GM23248 (cell line): ENCODE results near the gene REPS1. TPM values are rescaled to one million over a fixed set of nuclear protein-coding genes. Genes with fewer than 3 reads are reported as not detected.

ENCODE experiments used
- DNase-seq: peaks from one replicate; pipeline ENCODE4 v3.0.0-alpha.2; 2015
- H2AFZ ChIP-seq: fragments of 200-600 bp; sonication (generic); 2 replicates; pipeline ENCODE4 v1.6.1; 2016; ENCODE audit warnings: antibody characterized with exemption
- H3F3A ChIP-seq: fragments of 200-600 bp; sonication (generic); 2 replicates; pipeline ENCODE4 v1.6.1; 2016; ENCODE audit warnings: mild to moderate bottlenecking, antibody characterized with exemption, mixed run types; ENCODE audit not compliant: insufficient read depth
- H3K27ac ChIP-seq: fragments of 200-600 bp; sonication (generic); 2 replicates; pipeline ENCODE4 v1.5.1; 2016; ENCODE audit warnings: mild to moderate bottlenecking
- H3K27me3 ChIP-seq: fragments of 200-600 bp; sonication (generic); replicated peaks from 2 replicates; pipeline ENCODE4 v1.6.1; 2016; ENCODE audit warnings: mild to moderate bottlenecking; ENCODE audit not compliant: insufficient read depth
- H3K36me3 ChIP-seq: fragments of 200-600 bp; sonication (generic); 2 replicates; pipeline ENCODE4 v1.6.1; 2016; ENCODE audit warnings: low read depth, mild to moderate bottlenecking
- H3K4me1 ChIP-seq: fragments of 200-600 bp; sonication (generic); 2 replicates; pipeline ENCODE4 v1.6.1; 2016; ENCODE audit warnings: mild to moderate bottlenecking; ENCODE audit not compliant: insufficient read depth
- H3K4me2 ChIP-seq: fragments of 200-600 bp; sonication (generic); one replicate; pipeline ENCODE4 v1.6.1; 2016; ENCODE audit warnings: mild to moderate bottlenecking; ENCODE audit not compliant: unreplicated experiment
- H3K4me3 ChIP-seq: fragments of 200-600 bp; sonication (generic); 2 replicates; pipeline ENCODE4 v1.5.1; 2016; ENCODE audit warnings: mild to moderate bottlenecking
- H3K79me2 ChIP-seq: fragments of 200-600 bp; sonication (generic); 2 replicates; pipeline ENCODE4 v1.6.1; 2016; ENCODE audit warnings: mild to moderate bottlenecking; ENCODE audit not compliant: insufficient read depth
- H3K9ac ChIP-seq: fragments of 200-600 bp; sonication (generic); 2 replicates; pipeline ENCODE4 v1.6.1; 2016; ENCODE audit warnings: mild to moderate bottlenecking
- H3K9me2 ChIP-seq: fragments of 200-600 bp; sonication (generic); 2 replicates; pipeline ENCODE4 v1.6.1; 2016; ENCODE audit warnings: mixed run types, mild to moderate bottlenecking, moderate library complexity; ENCODE audit not compliant: insufficient read depth
- H3K9me3 ChIP-seq: fragments of 200-600 bp; sonication (generic); one replicate; pipeline ENCODE4 v1.6.1; 2017; ENCODE audit warnings: low read depth
- H4K20me1 ChIP-seq: fragments of 200-600 bp; sonication (generic); 2 replicates; pipeline ENCODE4 v1.6.0; 2016; ENCODE audit not compliant: insufficient read depth
- EZH2 ChIP-seq: fragments of 200-600 bp; sonication (generic); IDR thresholded peaks from 2 replicates; pipeline ENCODE4 v1.6.1; 2018; ENCODE audit warnings: antibody characterized with exemption, mild to moderate bottlenecking; ENCODE audit not compliant: insufficient read depth, poor library complexity, severe bottlenecking
- EZH2phosphoT487 ChIP-seq: fragments of 200-600 bp; sonication (generic); IDR thresholded peaks from 2 replicates; pipeline ENCODE4 v1.6.1; 2018; ENCODE audit warnings: antibody characterized with exemption, moderate library complexity, mild to moderate bottlenecking, low read depth; ENCODE audit not compliant: insufficient read depth
- WGBS, 2 experiments: methylation state at CpG; one replicate each; pipeline ENCODE4 v1.1.6; 2015 to 2017; ENCODE audit warnings: low lambda C conversion rate in 2 of 2, low coverage in 1 of 2; ENCODE audit errors: missing lambda C conversion rate in 2 of 2; 5-methylcytosine and 5-hydroxymethylcytosine counted together
- in situ Hi-C: fragments of 300-500 bp; cut with MboI; formaldehyde crosslinking; loops from 2 replicates; pipeline ENCODE4 v1.15.0; 2020
- polyA plus RNA-seq: library from polyadenylated mRNA; unstranded; fragments of >200 nt; fragmentation: Nextera tagmentation; extraction: Ambion mirVana; gene quantifications from 2 replicates; pipeline ENCODE4 v1.2.1, GENCODE V29; 2016
- total RNA-seq: library from RNA; depleted of rRNA; stranded (reverse); fragments of >200 nt; shearing (Covaris generic); gene quantifications from 2 replicates; pipeline ENCODE4 v1.2.3, GENCODE V29; 2014

Gene REPS1
- total and polyA plus RNA-seq, 2 experiments from 2014 or later = 13.1 to 21.1 TPM

- no peak for DNase-seq
- 71 to 84% methylated on average over 3 of the region's 3 CpGs for WGBS, 2 experiments
- Histone ChIP-seq H2AFZ (no peak overlapping the region), H3K79me2 (no peaks in the 10 kb centered on the region), H3K4me3 (no peak overlapping the region), H3K4me1 (no peaks in the 10 kb centered on the region), H3K27ac (no peak overlapping the region), H3F3A (no peaks in the 10 kb centered on the region), H3K27me3 (no peaks in the 10 kb centered on the region), H3K36me3 (no peaks in the 10 kb centered on the region), H3K9me2 (no peaks in the 10 kb centered on the region), H3K4me2 (no peak overlapping the region), H3K9ac (no peak overlapping the region), H3K9me3 (no peaks in the 10 kb centered on the region), H4K20me1 (no peaks in the 10 kb centered on the region)
- in situ Hi-C loops = no loop called here
- TF ChIP-seq EZH2 (no peak), EZH2phosphoT487 (no peak)
Observed at GRCh38 chr6:139014945-139015344, 26.9 kb upstream of the REPS1 start.

DNA sequence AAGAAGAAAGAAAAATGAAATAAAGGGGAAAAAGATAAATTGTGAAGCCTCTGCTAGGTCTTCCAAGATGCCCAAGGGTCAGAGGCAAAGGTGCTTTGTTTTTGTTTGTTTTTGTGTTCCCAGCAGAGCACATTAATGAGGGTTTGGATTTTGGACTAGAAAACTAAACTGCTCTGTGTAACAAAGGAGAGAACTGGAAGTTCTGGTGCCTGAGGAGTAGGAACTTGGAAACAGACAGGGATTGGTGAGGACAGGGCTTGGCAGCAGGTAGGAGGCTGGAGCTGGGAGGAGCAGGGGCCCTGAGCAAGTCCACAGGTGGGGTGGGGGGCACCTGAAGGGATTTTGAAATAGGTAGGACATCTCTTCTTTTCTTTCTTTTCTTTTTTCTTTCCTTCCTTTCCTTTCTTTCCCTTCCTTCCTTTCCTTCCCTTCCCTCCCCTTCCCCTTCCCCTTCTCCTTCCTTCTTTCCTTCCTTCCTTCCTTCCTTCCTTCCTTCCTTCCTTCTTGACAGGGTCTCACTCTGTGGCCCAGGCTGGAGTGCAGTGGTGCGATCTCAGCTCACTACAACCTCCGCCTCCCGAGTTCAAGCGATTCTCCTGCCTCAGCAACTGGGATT, 25.2 kb upstream of the REPS1 start:
- Histone ChIP-seq H3K79me2 (no peaks in the 10 kb centered on the region), H3K27ac (no peak overlapping the region), H3K9ac (no peak overlapping the region), H3K36me3 (no peaks in the 10 kb centered on the region), H4K20me1 (no peaks in the 10 kb centered on the region), H3K27me3 (no peaks in the 10 kb centered on the region), H3K4me2 (no peak overlapping the region), H3K9me2 (no peaks in the 10 kb centered on the region), H3K4me3 (no peak overlapping the region), H3F3A (no peaks in the 10 kb centered on the region), H3K9me3 (no peaks in the 10 kb centered on the region), H2AFZ (no peak overlapping the region), H3K4me1 (no peaks in the 10 kb centered on the region)
- TF ChIP-seq EZH2phosphoT487 (no peak), EZH2 (no peak)
- DNase-seq = no peak
- WGBS, 2 experiments = 85 to 95% methylated on average over 4 of the region's 4 CpGs
- in situ Hi-C loops = no loop called here

GRCh38 chr6:139011980-139012379, 23.9 kb upstream of the REPS1 start:
- TF ChIP-seq EZH2 = no peak
- no peak for TF ChIP-seq EZH2phosphoT487
- Histone ChIP-seq H4K20me1 (no peaks in the 10 kb centered on the region), H3K9me3 (no peaks in the 10 kb centered on the region), H3K4me1 (no peaks in the 10 kb centered on the region), H3K79me2 (no peaks in the 10 kb centered on the region), H3K36me3 (no peaks in the 10 kb centered on the region), H3K4me3 (no peak overlapping the region), H3F3A (no peaks in the 10 kb centered on the region), H3K9ac (no peak overlapping the region), H2AFZ (no peak overlapping the region), H3K27me3 (no peaks in the 10 kb centered on the region), H3K27ac (no peak overlapping the region), H3K9me2 (no peaks in the 10 kb centered on the region), H3K4me2 (no peak overlapping the region)
- whole genome bisulfite sequencing, 2 experiments = 41 to 42% methylated on average over 3 of the region's 3 CpGs
- no peak for DNase-seq
- in situ Hi-C loops = no loop called here

DNA sequence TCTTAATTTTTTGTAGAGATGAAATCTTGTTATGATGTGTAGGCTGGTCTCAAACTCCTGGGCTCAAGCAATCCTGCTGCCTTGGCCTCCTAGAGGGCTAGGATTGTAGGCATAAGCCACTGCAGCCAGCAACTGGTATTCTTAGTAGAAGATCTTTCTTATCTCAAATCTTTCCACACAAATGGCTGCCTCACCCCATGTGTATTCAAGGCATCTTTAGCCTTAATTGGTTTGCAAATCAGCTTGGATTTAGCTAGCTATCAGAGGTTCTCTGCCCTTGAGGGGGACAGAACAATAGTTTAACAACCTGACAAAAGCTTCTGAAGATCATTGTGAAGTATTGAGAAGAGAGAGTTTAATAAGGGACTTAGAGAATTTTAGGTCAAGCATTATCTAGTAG, 22.6 kb upstream of the REPS1 start:
- H3K9me2 ChIP-seq = no peaks in the 10 kb centered on the region
- no peak for DNase-seq
- no peaks in the 10 kb centered on the region for H3K79me2 ChIP-seq
- H3F3A ChIP-seq = no peaks in the 10 kb centered on the region
- TF ChIP-seq EZH2phosphoT487 (no peak), EZH2 (no peak)
- no peaks in the 10 kb centered on the region for H4K20me1 ChIP-seq
- H3K9ac ChIP-seq = no peak overlapping the region
- no peaks in the 10 kb centered on the region for H3K36me3 ChIP-seq
- H3K27ac ChIP-seq = no peak overlapping the region
- no peaks in the 10 kb centered on the region for H3K27me3 ChIP-seq
- no peaks in the 10 kb centered on the region for H3K4me1 ChIP-seq
- no peak overlapping the region for H3K4me2 ChIP-seq
- H3K4me3 ChIP-seq = no peak overlapping the region
- no peak overlapping the region for H2AFZ ChIP-seq
- in situ Hi-C loops = no loop called here
- no peaks in the 10 kb centered on the region for H3K9me3 ChIP-seq

- DNase-seq = no peak
- Histone ChIP-seq H3K4me3 (no peak overlapping the region), H3F3A (no peaks in the 10 kb centered on the region), H3K9ac (no peak overlapping the region), H4K20me1 (no peaks in the 10 kb centered on the region), H3K27ac (no peak overlapping the region), H3K9me3 (no peaks in the 10 kb centered on the region), H3K4me2 (no peak overlapping the region), H3K9me2 (no peaks in the 10 kb centered on the region), H3K79me2 (no peaks in the 10 kb centered on the region), H3K36me3 (no peaks in the 10 kb centered on the region), H2AFZ (no peak overlapping the region), H3K27me3 (no peaks in the 10 kb centered on the region), H3K4me1 (no peaks in the 10 kb centered on the region)
- in situ Hi-C loops = no loop called here
- WGBS, 2 experiments = 74 to 80% methylated on average over 9 of the region's 9 CpGs
- TF ChIP-seq EZH2phosphoT487 = no peak
- no peak for TF ChIP-seq EZH2
Observed at GRCh38 chr6:139008117-139008516, 20.1 kb upstream of the REPS1 start.
